ENCODE results near the gene ARHGEF16. TPM values are rescaled to one million over a fixed set of nuclear protein-coding genes. Genes with fewer than 3 reads are reported as not detected.

Gene ARHGEF16
- total and polyA plus RNA-seq, 10 donors = 0.23 to 1.6 (median 0.84) TPM

GRCh38 chr1:3519301-3519885 is 64.9 kb downstream of the ARHGEF16 start:
- TF ChIP-seq POLR2AphosphoS5 (IDR thresholded peaks at IDR 0.05) (no peak), CTCF (IDR thresholded peaks at IDR 0.05 in 8 of 11, conservative IDR thresholded peaks at IDR 0.05 in 3 of 11) (no peak), POLR2A (IDR thresholded peaks at IDR 0.05) (no peak)
- no peak overlapping the region for H3K4me3 ChIP-seq
- H3K4me1 ChIP-seq = no peaks in the 10 kb centered on the region
- intact Hi-C loops (cut with DNase I; ENCODE audit: low total_unique reads) = no loop called here
- H3K36me3 ChIP-seq = peaks cover 0 to 45% (median 0%) of the 10 kb centered on the region in 6 donors
- no peak overlapping the region for H3K27ac ChIP-seq
- H3K9me3 ChIP-seq = peaks cover 0 to 5% (median 0%) of the 10 kb centered on the region in 8 donors
- no peak for DNase-seq
- 87 to 95% (median 93%) methylated on average over 8 to 27 of the region's 27 CpGs for WGBS, 5 donors
- H3K27me3 ChIP-seq (replicated peaks in 1 of 7) = no peaks in the 10 kb centered on the region

GRCh38 chr1:3520419-3521378 is 66.2 kb downstream of the ARHGEF16 start:
- Histone ChIP-seq H3K36me3 (peaks cover 0 to 41% (median 0%) of the 10 kb centered on the region in 6 donors), H3K4me1 (no peaks in the 10 kb centered on the region)

GRCh38 chr1:3521426-3521825 is 67.0 kb downstream of the ARHGEF16 start:
- Histone ChIP-seq H3K9me3 (peaks cover 0 to 5% (median 0%) of the 10 kb centered on the region in 8 donors), H3K36me3 (peaks cover 0 to 41% (median 0%) of the 10 kb centered on the region in 6 donors), H3K27me3 (replicated peaks in 1 of 7) (no peaks in the 10 kb centered on the region), H3K4me1 (no peaks in the 10 kb centered on the region), H3K27ac (no peak overlapping the region), H3K4me3 (no peak overlapping the region)
- TF ChIP-seq POLR2A (IDR thresholded peaks at IDR 0.05) = no peak
- no peak for TF ChIP-seq CTCF (IDR thresholded peaks at IDR 0.05 in 8 of 11, conservative IDR thresholded peaks at IDR 0.05 in 3 of 11)
- TF ChIP-seq POLR2AphosphoS5 (IDR thresholded peaks at IDR 0.05) = no peak
- intact Hi-C loops (cut with DNase I; ENCODE audit: low total_unique reads) = no loop called here
- 77 to 100% (median 83%) methylated on average over 4 to 16 of the region's 16 CpGs for WGBS, 5 donors
- DNase-seq = no peak

More at GRCh38 chr1:3520419-3521378, 66.2 kb downstream of the ARHGEF16 start:
- Histone ChIP-seq H3K9me3 (peaks cover 0 to 5% (median 0%) of the 10 kb centered on the region in 8 donors), H3K27ac (no peak overlapping the region), H3K4me3 (no peak overlapping the region), H3K27me3 (replicated peaks in 1 of 7) (no peaks in the 10 kb centered on the region)
- intact Hi-C loops (cut with DNase I; ENCODE audit: low total_unique reads) = no loop called here
- no peak for DNase-seq
- 83 to 92% (median 89%) methylated on average over 13 to 24 of the region's 24 CpGs for WGBS, 5 donors
- TF ChIP-seq POLR2A (IDR thresholded peaks at IDR 0.05) (no peak), CTCF (IDR thresholded peaks at IDR 0.05 in 8 of 11, conservative IDR thresholded peaks at IDR 0.05 in 3 of 11) (no peak), POLR2AphosphoS5 (IDR thresholded peaks at IDR 0.05) (no peak)

GRCh38 chr1:3522112-3522511 is 67.6 kb downstream of the ARHGEF16 start:
- DNase-seq = no peak
- WGBS, 5 donors = 92 to 96% (median 94%) methylated on average over 8 to 13 of the region's 13 CpGs
- H3K4me3 ChIP-seq = no peak overlapping the region
- H3K9me3 ChIP-seq = peaks cover 0 to 5% (median 0%) of the 10 kb centered on the region in 8 donors
- peaks cover 0 to 41% (median 0%) of the 10 kb centered on the region in 6 donors for H3K36me3 ChIP-seq
- TF ChIP-seq CTCF (IDR thresholded peaks at IDR 0.05 in 8 of 11, conservative IDR thresholded peaks at IDR 0.05 in 3 of 11) (no peak), POLR2AphosphoS5 (IDR thresholded peaks at IDR 0.05) (no peak), POLR2A (IDR thresholded peaks at IDR 0.05) (no peak)
- intact Hi-C loops (cut with DNase I; ENCODE audit: low total_unique reads) = no loop called here
- H3K4me1 ChIP-seq = no peaks in the 10 kb centered on the region
- no peak overlapping the region for H3K27ac ChIP-seq
- no peaks in the 10 kb centered on the region for H3K27me3 ChIP-seq (replicated peaks in 1 of 7)

All from spleen (tissue), 11 donors.